ENCODE measurements around the gene SST. TPM values are rescaled to one million over a fixed set of nuclear protein-coding genes. Genes with fewer than 3 reads are reported as not detected.
"Not testable (repeated sequence)": the region's sequence is repeated elsewhere in the genome, so short reads cannot be mapped to it uniquely, and the experiment has no call there.

The SST gene
- total and polyA plus RNA-seq, 2 of the 4 experiments (the other 2 are of a cell fraction), result not detected

- DNase-seq; H3K36me3 ChIP-seq (ENCODE audit: control insufficient read depth, insufficient read depth, low read length); H2BK20ac ChIP-seq (ENCODE audit: low read depth, low read length); POLR2A ChIA-PET (ENCODE audit: unreplicated experiment); H2BK120ac ChIP-seq (ENCODE audit: low read depth, low read length); H2AFZ ChIP-seq (replicated peaks; ENCODE audit: low read length, poor library complexity); H3K4me2 ChIP-seq (ENCODE audit: low read depth, low read length); H3K27ac ChIP-seq (ENCODE audit: insufficient read depth, low read length); H4K20me1 ChIP-seq (ENCODE audit: insufficient read depth, low read length); H3K9me3 ChIP-seq (ENCODE audit: control insufficient read depth, insufficient read depth, low read length); H3K4me3 ChIP-seq (ENCODE audit: insufficient read depth, low read depth, low read length); H4K8ac ChIP-seq (ENCODE audit: low read depth in 2 of 2, low read length in 2 of 2); ATAC-seq (ENCODE audit: low read depth); BruUV-seq (replicated peaks); H3K9ac ChIP-seq (ENCODE audit: low read depth, low read length); H3K4ac ChIP-seq (ENCODE audit: low read depth, low read length); H3K9me1 ChIP-seq (ENCODE audit: insufficient read depth, low read length); H3K18ac ChIP-seq (ENCODE audit: low read depth, low read length); H3K4me1 ChIP-seq (ENCODE audit: control insufficient read depth, insufficient read depth, low read length); intact Hi-C loops (cut with micrococcal nuclease); H3K79me1 ChIP-seq (ENCODE audit: low read depth in 1 of 2, low read length in 2 of 2); H3K23ac ChIP-seq (ENCODE audit: low read depth, low read length); H2BK15ac ChIP-seq (ENCODE audit: low read depth, low read length); H4K5ac ChIP-seq (ENCODE audit: low read depth, low read length); H2AK5ac ChIP-seq (ENCODE audit: low read depth, low read length); H2BK5ac ChIP-seq (ENCODE audit: low read depth, low read length, poor library complexity, severe bottlenecking); in situ Hi-C loops (cut with MboI; ENCODE audit: low sequenced_read_pairs); H3K56ac ChIP-seq (ENCODE audit: extremely low read depth, insufficient read depth, low read length); H4K91ac ChIP-seq (ENCODE audit: insufficient read depth, low read depth, low read length); H3K14ac ChIP-seq (replicated peaks; ENCODE audit: low read depth, low read length); H2AK9ac ChIP-seq (replicated peaks; ENCODE audit: low read depth, low read length, poor library complexity): not testable (repeated sequence)
- peaks cover 16% of the 10 kb centered on the region for H3K27me3 ChIP-seq (ENCODE audit: control insufficient read depth, insufficient read depth, low read length)
- dilution Hi-C loops (cut with HindIII; ENCODE audit: low sequenced_read_pairs, unreplicated experiment), result loop anchor here (25.0 kb wide), 2 partner anchors 369 to 469 kb away; no protein-coding TSS in a partner anchor
- WGBS, 2 experiments (ENCODE audit: extremely low coverage in 2 of 2, insufficient read length in 1 of 2), result no CpG with 5 or more reads among the region's 11 CpGs
- CTCF ChIA-PET, result interaction anchor here (8.4 kb wide), 1 partner anchor 362 kb away, joined by 168 read pairs; no protein-coding TSS in a partner anchor
Measured at GRCh38 chr3:187681756-187682155, 11.6 kb upstream of the SST start.

All from IMR-90 (cell line).